SKM-1 (cell line): ENCODE data around the gene POU2F3.

ENCODE experiments used
- DNase-seq: peaks from one replicate; lab custom pipeline; 2025; ENCODE audit not compliant: unreplicated experiment; lab: John Stamatoyannopoulos, UW

POU2F3 gene

DNA sequence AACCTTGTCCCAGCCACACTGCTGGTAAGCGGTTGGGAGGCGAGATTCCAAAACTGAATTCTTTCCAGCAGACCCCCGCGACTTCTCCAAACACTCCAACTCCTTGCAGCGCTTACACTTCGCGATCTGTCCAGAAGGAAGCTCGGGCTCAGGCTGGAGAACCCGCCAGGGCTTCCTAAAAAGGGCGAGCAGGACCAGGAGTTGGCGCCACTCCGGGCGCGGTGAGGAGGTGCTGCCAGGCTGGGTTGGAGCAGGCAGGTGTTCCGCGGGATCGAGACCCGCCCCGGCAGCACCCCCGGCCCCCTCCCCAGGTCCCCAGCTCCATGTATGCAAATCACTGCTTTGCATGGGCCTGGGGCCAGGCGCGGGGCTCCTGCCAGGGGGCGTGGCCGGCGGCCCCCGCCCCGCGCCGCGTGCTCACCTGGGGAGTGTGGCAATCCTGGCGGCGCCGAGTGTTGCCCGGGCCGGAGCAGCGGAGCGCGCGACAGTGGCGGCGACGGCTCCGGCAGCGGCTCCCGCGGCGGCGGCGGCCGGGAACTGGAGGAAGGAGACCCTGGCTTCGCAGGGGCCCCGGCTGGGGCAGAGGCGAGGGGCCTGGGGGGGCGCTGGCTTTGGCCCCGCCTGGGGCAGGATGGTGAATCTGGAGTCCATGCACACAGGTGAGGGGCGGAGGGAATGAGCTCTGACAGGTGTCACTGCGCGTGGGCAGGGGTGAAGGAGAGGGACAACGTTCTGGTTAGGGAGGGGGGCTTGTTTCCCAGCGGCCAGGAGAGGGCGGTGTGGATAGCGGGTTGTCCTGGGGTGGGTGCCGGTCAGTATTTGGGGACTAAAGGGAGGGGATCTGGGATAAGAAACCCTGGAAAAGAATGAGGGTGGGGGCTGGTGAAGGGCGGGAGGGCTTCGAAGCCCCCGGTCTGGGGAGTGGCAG is at the start of gene POU2F3:
Gene POU2F3, plus strand, starts transcription at position 428 of the 928 bp plus-strand sequence. Its CDS starts 204 bp downstream, at position 632.
- no peak for DNase-seq

GRCh38 chr11:120191058-120191457 is 48.9 kb upstream of the POU2F3 start:
- DNase-seq: no peak

DNA sequence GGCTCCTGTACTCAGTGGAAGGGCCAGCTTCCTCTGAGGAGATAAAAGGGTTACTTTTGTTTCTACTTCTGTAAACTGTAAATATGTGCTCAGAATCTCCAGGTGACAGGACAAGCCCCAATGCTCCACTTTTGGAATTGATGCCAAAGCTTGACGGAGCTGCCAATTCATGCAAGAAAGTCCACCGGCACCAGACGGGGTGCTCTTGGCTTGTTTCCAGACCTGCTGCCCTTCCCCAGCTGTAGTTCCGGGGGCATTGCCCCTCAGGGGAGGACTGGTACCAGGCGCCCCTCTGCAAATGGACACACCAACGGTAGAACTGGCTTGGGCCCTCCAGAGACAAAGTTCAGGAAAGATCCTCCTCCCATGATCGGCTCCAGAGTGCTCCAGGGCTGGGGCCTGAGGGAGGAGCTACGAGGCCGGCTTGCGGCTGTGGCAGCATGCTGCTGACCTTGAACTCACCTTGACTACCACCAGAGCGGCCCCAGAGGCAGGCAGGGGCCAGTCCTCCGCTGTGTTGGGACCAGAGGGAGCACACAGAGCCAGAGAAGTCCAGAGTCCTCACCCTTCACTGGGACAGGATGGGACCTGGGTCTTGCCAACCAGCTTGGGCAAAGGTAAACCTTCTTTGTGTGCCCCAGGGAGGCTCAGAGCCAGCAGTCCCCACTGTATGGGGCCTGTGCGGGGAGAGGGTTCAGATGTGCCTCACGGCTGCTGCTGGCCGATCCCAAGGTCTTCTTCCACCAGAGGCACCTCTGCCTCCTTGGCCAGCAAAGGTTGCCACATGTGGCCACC is 46.9 kb upstream of the POU2F3 start:
- DNase-seq: no peak

- DNase-seq: no peak
Observed at GRCh38 chr11:120194166-120194565, 45.8 kb upstream of the POU2F3 start.

- no peak for DNase-seq
Observed at GRCh38 chr11:120195601-120196320, 44.2 kb upstream of the POU2F3 start.

- no peak for DNase-seq
Observed at GRCh38 chr11:120196826-120197225, 43.1 kb upstream of the POU2F3 start.

DNA sequence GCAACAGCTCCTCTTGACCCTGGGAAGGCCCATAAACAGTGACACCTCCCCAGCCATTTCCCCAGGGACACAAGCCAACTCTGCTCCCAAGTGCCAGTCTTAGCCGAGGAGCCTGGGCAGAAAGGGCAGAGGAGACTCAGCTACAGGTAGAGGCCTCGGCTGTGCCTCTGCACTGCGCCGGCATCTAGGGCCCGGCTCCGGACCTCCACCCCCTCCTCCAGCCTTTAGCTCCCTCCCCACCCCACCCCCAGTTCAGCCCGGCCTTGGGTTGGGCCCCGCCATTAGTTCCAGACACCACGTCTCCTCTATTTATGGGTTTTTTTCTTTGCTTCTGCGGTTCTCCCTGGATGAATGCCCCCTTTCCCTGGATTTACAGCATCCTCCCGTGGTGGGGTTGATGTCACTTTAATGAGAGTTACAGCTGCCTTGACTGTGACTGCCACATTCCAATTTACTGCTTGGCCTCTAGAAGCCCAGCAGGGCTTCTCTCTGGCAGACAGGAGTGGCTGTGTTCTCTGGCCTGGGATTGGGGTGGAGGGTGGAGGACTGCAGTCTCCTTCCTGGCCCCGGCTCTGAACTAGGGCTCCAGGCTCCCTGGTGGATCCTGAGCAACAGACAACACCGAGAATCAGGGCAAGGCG is 42.6 kb upstream of the POU2F3 start:
- no peak for DNase-seq

- DNase-seq: no peak
Observed at GRCh38 chr11:120197977-120198376, 42.0 kb upstream of the POU2F3 start.

GRCh38 chr11:120198403-120198786 is 41.5 kb upstream of the POU2F3 start:
- DNase-seq: no peak

GRCh38 chr11:120198787-120199469 is 41.0 kb upstream of the POU2F3 start:
- DNase-seq: no peak

GRCh38 chr11:120199613-120200012 is 40.3 kb upstream of the POU2F3 start:
- DNase-seq: no peak

- no peak for DNase-seq
Observed at GRCh38 chr11:120200677-120201076, 39.3 kb upstream of the POU2F3 start.

DNA sequence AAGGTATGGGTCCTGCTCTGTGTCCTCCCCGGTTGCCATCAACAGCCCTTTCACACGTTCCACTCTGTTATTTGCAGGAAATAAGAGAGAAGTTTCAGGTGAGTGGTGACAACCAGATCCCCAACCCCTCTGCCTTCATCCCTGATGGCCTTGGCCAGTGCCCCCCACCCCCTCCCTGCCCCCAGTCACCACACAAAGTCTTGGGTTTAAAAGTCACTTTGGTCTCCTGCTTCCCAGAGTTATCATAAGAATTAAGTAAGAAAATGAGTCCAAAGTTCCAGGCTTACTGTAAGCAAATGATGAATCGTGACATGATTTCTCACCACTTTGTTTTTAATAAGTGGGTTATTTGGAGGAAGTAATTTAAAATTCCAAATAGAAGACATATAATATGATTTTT is 38.3 kb upstream of the POU2F3 start:
- DNase-seq: no peak

DNA sequence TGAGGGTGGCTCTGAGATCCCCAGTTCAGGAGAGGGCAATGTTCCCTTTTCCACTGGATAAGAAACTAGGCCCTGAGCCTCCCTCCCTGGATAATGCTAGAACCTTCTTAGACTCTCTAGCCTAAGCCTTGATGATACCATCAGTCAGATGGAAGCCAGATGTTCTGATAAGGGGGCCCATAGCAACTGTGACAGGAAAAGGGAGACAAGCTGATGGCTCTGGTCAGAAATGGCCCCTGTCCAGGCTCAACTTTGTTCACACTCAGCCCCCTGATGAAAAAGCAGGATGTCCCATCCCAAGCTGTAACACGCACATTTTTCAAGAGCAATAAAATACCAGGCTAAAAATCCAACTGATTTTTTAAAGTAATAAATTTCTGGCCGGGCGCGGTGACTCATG is 36.3 kb upstream of the POU2F3 start:
- no peak for DNase-seq

DNA sequence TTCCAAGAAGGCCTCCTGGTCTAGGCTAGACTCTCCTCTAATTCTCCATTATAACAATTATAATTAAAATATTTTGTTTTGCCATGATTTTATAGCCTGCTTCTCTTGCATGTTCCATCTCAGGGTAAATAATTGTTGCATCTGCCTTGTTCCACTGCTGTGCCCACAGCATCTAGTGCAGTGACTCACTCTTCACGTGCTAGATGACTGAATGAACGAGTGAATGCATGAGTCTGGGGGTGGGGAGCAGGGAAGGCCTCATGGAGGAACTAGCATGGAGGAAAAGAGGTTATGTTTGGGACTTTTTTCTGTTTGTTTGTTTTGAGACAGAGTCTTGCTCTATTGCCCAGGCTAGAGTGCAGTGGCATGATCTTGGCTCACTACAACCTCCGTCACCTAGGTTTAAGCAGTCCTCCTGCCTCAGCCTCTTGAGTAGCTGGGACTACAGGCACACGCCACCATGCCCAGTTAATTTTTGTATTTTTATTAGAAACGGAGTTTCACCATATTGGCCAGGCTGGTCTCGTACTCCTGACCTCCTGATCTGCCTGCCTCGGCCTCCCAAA is 34.3 kb upstream of the POU2F3 start:
- DNase-seq: no peak

GRCh38 chr11:120207512-120207911 is 32.4 kb upstream of the POU2F3 start:
- DNase-seq: no peak

- DNase-seq: no peak
Observed at GRCh38 chr11:120208001-120208441, 31.9 kb upstream of the POU2F3 start.

DNA sequence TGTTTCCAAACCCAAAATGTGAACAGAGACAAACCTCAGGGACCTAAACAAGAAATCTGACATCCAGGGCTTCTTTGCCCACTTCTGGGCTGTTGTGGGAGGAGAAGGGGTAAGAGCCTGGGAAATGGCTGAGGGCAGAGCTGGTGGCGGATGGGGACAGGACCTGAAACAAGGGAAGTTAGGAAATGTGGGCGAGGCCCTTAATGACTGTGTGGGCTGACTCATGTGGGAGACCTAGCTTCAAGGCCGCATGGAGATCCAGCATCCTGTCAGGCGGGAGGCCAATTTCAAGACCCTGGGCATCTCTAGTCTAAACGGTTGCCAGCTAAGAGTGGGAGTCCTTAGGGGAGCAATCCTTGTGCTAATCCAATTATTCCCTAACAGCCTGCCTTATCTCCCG is 31.2 kb upstream of the POU2F3 start:
- peak; percentile 48 for DNase-seq

DNA sequence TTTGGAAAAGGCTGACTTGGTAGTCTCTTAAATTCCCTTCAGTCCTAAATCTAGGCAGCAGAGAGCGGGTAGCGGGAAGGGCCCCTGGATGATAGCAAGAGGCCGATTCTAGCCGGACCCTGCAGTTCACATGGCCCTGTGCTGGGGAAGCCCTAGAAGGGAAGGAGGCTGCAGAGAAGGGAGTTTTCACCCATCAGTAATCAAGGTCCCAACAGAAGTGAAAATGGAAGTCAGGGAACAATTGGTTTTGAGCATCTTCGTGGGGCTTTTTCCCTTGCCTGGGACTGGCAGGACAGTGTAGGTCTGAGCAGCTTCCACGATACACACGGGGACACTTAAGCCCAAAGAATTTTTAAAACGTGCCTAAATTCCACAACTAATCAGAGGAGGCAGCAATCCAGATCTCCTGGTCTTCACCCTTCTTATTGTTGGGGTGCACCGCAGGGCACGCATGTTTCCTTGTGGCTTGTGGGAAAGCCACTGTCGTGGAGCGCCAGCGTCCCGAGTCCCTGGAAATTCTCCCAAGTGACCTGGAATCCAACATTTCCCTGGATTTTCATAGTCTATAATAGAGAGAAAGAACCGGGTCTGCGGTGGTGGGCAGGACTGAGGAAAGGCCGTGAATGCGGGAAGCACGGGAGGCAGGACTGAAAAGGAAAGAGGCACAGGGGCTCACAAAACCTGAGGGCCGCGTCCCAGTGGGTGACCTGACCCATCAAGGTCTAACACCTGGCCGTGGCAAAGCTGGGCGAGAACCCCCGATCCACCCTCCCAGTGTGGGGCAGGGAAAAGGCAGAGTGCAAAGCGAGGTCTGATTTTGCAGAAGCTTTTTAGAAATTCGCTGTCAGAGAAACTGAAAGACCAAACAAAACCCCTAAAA is 30.0 kb upstream of the POU2F3 start:
- DNase-seq: no peak
